ENCODE data around the gene SBNO2. TPM values are rescaled to one million over a fixed set of nuclear protein-coding genes. Genes with fewer than 3 reads are reported as not detected.

Gene SBNO2
- total and polyA plus RNA-seq, 2 donors (not counting 3 experiments of a cell fraction or from before 2014, with no cell fraction given): 31.4 to 65.7 TPM

DNA sequence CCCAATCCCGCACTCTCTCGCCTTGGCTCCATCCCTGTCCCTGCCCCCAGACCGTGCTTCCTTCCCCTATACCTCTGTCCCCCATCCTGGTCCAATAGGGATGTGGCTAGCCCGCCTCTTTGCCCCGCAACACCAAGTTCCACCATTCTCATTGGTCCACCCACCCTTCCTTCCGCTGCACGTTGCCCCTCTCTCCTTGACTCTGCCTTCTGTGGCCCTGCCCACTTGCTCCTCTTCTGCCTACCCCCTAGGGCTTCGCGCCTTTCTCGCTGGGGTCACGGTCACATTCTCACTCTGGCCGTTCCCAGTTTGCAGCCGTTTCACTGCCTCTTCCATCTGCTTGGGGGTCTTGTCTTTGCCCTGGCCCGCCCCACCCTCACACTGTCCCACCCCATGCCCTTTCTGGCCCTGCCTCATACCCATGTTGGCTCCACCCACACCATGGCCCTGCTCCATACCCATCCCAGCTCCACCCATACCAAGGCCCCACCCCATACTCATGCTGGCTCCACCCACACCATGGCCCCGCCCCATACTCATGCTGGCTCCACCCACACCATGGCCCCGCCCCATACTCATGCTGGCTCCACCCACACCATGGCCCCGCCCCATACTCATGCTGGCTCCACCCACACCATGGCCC lies 111.6 kb downstream of the SBNO2 start:
- peaks cover 18% of the 10 kb centered on the region for H3K4me1 ChIP-seq (ENCODE audit: control insufficient read depth, extremely low read depth, insufficient read depth, low read length)
- FAIRE-seq (no peak), DNase-seq (ENCODE audit: low read depth, low spot score) (no peak)
- TF ChIP-seq JUN (IDR thresholded peaks at IDR 0.05; ENCODE audit: borderline replicate concordance, insufficient read depth, insufficient read length, low read depth) (no peak), EZH2 (IDR thresholded peaks at IDR 0.05; ENCODE audit: borderline replicate concordance, low read depth, low read length, severe bottlenecking) (no peak), GATA2 (IDR thresholded peaks at IDR 0.05; ENCODE audit: insufficient read depth, insufficient read length, low read depth, low read length) (no peak), POLR2AphosphoS5 (IDR thresholded peaks at IDR 0.05; ENCODE audit: insufficient read depth, low read depth, low read length) (no peak), POLR2A (IDR thresholded peaks at IDR 0.05; ENCODE audit: low read depth, low read length) (no peak), FOS (IDR thresholded peaks at IDR 0.05; ENCODE audit: borderline replicate concordance, insufficient read depth, low read length) (no peak), MYC (IDR thresholded peaks at IDR 0.05; ENCODE audit: low read depth, low read length) (no peak)
- TF ChIP-seq, protein P1, sequence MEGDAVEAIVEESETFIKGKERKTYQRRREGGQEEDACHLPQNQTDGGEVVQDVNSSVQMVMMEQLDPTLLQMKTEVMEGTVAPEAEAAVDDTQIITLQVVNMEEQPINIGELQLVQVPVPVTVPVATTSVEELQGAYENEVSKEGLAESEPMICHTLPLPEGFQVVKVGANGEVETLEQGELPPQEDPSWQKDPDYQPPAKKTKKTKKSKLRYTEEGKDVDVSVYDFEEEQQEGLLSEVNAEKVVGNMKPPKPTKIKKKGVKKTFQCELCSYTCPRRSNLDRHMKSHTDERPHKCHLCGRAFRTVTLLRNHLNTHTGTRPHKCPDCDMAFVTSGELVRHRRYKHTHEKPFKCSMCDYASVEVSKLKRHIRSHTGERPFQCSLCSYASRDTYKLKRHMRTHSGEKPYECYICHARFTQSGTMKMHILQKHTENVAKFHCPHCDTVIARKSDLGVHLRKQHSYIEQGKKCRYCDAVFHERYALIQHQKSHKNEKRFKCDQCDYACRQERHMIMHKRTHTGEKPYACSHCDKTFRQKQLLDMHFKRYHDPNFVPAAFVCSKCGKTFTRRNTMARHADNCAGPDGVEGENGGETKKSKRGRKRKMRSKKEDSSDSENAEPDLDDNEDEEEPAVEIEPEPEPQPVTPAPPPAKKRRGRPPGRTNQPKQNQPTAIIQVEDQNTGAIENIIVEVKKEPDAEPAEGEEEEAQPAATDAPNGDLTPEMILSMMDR (IDR thresholded peaks at IDR 0.05; ENCODE audit: extremely low read depth in 1 of 2, insufficient read depth in 1 of 2, low read depth in 1 of 2, low read length in 2 of 2): no peak
- TF ChIP-seq, protein P2, sequence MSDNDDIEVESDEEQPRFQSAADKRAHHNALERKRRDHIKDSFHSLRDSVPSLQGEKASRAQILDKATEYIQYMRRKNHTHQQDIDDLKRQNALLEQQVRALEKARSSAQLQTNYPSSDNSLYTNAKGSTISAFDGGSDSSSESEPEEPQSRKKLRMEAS (IDR thresholded peaks at IDR 0.05; ENCODE audit: insufficient read depth, insufficient read length): no peak
- POLR2A ChIA-PET: no interaction called here
- no peak overlapping the region for H3K4me2 ChIP-seq (ENCODE audit: insufficient read depth, low read length)
- H3K9me1 ChIP-seq (replicated peaks; ENCODE audit: control insufficient read depth, extremely low read depth, insufficient read depth, low read length): no peaks in the 10 kb centered on the region
- no peaks in the 10 kb centered on the region for H3K9me3 ChIP-seq (replicated peaks; ENCODE audit: control insufficient read depth, insufficient read depth, low read length)
- dilution Hi-C loops (cut with MboI; ENCODE audit: extremely low pct_ligation_motif_present, low sequenced_read_pairs) (no loop called here), intact Hi-C loops (cut with micrococcal nuclease) (no loop called here)
- no peak overlapping the region for H3K9ac ChIP-seq (replicated peaks; ENCODE audit: extremely low read depth, insufficient read depth, low read length)
- H3K36me3 ChIP-seq (ENCODE audit: control insufficient read depth in 2 of 2, extremely low read depth in 1 of 2, insufficient read depth in 2 of 2, low read length in 2 of 2): no peaks in the 10 kb centered on the region
- CTCF ChIA-PET: no interaction called here
- H2AFZ ChIP-seq (ENCODE audit: low read depth, low read length): no peak overlapping the region
- no peak overlapping the region for H3K27ac ChIP-seq (ENCODE audit: insufficient read depth, low read depth, low read length)
- H3K4me3 ChIP-seq (replicated peaks in 1 of 3; ENCODE audit: insufficient read depth in 1 of 3, low read depth in 1 of 3, low read length in 3 of 3): no peak overlapping the region
- BruUV-seq (replicated peaks): no TSS peak
- no peaks in the 10 kb centered on the region for H3K79me2 ChIP-seq (ENCODE audit: control insufficient read depth, insufficient read depth, low read length)
- no peaks in the 10 kb centered on the region for H4K20me1 ChIP-seq (replicated peaks; ENCODE audit: control insufficient read depth, extremely low read depth, insufficient read depth, low read length)
- H3K27me3 ChIP-seq (ENCODE audit: control insufficient read depth in 2 of 2, insufficient read depth in 2 of 2, low read length in 2 of 2): no peaks in the 10 kb centered on the region

Data from endothelial cell of umbilical vein (primary cell).